ENCODE data around the gene CACUL1. TPM values are rescaled to one million over a fixed set of nuclear protein-coding genes. Genes with fewer than 3 reads are reported as not detected.

CACUL1 gene
- total and polyA plus RNA-seq, 10 donors: 4.3 to 56.7 (median 34.9) TPM

DNA sequence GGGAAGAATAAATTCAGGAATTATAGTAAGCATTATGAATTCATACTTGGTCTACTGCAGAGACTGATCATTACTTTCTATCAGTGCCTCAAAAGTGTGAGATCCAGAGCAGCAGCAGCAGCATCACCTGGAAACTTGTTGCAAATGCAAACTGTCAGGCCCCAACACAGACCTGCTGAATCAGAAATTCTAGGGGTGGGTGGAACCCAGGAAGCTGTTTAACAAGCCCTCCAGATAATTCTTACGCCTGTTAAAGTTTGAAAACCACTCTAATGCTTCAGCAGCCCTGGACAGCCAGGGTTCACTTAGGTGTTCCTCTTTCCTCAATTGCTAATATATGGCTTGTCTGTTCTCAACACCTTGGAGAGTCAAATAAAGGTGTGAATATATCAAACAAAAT, 19.5 kb downstream of the CACUL1 start:
- H3K36me3 ChIP-seq: no peaks in the 10 kb centered on the region
- TF ChIP-seq POLR2AphosphoS5 (IDR thresholded peaks at IDR 0.05): no peak
- no peak for TF ChIP-seq POLR2A (IDR thresholded peaks at IDR 0.05)
- TF ChIP-seq CTCF (IDR thresholded peaks at IDR 0.05 in 8 of 11, conservative IDR thresholded peaks at IDR 0.05 in 3 of 11): no peak
- H3K4me3 ChIP-seq: no peak overlapping the region
- DNase-seq: no peak
- intact Hi-C loops (cut with DNase I; ENCODE audit: low total_unique reads): no loop called here
- H3K9me3 ChIP-seq: no peaks in the 10 kb centered on the region
- no peaks in the 10 kb centered on the region for H3K27me3 ChIP-seq (replicated peaks in 1 of 7)
- peaks cover 33 to 100% (median 84%) of the 10 kb centered on the region in 6 donors for H3K4me1 ChIP-seq
- H3K27ac ChIP-seq: peak overlapping the region in 1 of 8 donors; percentile 7
- WGBS, 5 donors: 53 to 79% (median 72%) methylated on average over 1 of the region's 1 CpG

DNA sequence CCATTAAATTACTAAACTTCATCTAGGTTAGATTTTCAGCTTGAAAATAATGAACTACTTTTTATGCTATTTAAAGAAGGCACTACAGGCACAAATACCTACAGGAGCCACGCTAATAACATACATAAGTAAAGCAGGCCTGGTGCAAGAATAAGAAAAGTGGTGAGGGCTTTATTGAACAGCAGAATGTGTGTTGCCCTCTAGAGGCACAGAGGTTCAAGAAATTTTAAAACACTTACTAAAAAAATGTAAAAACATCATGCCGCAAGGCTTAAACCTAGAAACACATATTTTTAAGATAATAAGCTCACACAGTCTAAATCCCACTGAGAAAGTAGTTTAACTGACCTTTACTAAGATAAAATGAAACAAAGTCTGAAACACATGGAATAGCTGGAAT, 20.3 kb downstream of the CACUL1 start:
- Histone ChIP-seq H3K9me3 (no peaks in the 10 kb centered on the region), H3K36me3 (no peaks in the 10 kb centered on the region), H3K27me3 (replicated peaks in 1 of 7) (no peaks in the 10 kb centered on the region), H3K4me3 (no peak overlapping the region), H3K27ac (no peak overlapping the region), H3K4me1 (peaks cover 40 to 100% (median 85%) of the 10 kb centered on the region in 6 donors)
- intact Hi-C loops (cut with DNase I; ENCODE audit: low total_unique reads): no loop called here
- 78 to 87% (median 84%) methylated on average over 2 of the region's 2 CpGs for WGBS, 5 donors
- no peak for DNase-seq
- TF ChIP-seq POLR2AphosphoS5 (IDR thresholded peaks at IDR 0.05): no peak
- no peak for TF ChIP-seq POLR2A (IDR thresholded peaks at IDR 0.05)
- TF ChIP-seq CTCF (IDR thresholded peaks at IDR 0.05 in 8 of 11, conservative IDR thresholded peaks at IDR 0.05 in 3 of 11): no peak

DNA sequence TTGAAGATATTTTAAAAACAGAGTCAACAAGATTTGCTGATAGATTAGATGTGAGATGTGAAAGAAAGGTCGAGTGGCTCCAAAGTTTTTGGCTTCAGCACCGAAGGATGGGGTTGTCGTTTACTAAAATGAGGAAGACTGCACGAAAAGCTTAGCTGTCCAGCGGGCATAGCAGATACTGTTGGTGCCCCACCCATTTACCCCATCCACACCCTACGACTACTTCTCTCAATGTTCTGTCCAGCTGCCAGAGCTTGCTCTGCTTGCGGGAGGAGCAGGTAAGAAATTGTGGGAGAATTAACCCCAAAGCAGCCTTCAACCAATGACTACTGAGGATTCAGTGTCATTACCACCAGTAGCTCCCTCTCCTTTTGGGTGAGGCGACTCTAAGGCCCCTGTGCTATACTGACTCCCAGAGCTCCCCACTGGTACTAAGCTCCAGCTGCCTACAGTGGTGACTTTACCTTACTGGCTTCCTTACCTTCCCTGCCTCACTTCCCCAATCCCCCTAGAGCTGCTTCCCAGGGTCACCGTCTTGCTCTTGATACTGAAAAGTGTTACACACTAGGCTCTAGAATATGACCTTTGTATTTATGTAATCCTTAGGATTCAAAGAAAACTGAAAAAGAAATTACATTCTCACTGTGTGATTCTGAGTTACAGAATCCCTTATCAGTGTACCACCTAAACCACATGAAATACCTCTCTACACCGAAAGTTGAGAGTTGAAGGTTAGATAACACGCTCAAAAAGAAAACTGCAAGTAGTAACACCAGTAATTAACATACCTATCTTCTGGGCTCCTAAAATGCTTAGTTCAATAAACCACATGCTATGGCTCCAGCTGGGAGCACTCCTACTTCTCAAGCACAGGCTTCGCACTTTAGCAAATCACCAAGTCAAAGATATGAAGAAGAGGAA, 22.3 kb downstream of the CACUL1 start:
- 72 to 78% (median 73%) methylated on average over 12 of the region's 12 CpGs for WGBS, 5 donors
- peak overlapping the region in 5 of 8 donors; percentile 16 to 94 (median 89) for H3K27ac ChIP-seq
- intact Hi-C loops (cut with DNase I; ENCODE audit: low total_unique reads): no loop called here

More for the DNA sequence above, 22.3 kb downstream of the CACUL1 start:
- H3K4me1 ChIP-seq: peaks cover 45 to 100% (median 83%) of the 10 kb centered on the region in 6 donors
- H3K4me3 ChIP-seq: peak overlapping the region in 1 of 8 donors; percentile 2
- DNase-seq: no peak
- H3K36me3 ChIP-seq: peaks cover 0 to 4% (median 0%) of the 10 kb centered on the region in 6 donors
- no peaks in the 10 kb centered on the region for H3K27me3 ChIP-seq (replicated peaks in 1 of 7)
- H3K9me3 ChIP-seq: no peaks in the 10 kb centered on the region
- TF ChIP-seq POLR2A (IDR thresholded peaks at IDR 0.05) (no peak), CTCF (IDR thresholded peaks at IDR 0.05 in 8 of 11, conservative IDR thresholded peaks at IDR 0.05 in 3 of 11) (no peak), POLR2AphosphoS5 (IDR thresholded peaks at IDR 0.05) (no peak)
